HCT116 (cell line): Measurements from ENCODE around the gene WDR90. TPM values are rescaled to one million over a fixed set of nuclear protein-coding genes. Genes with fewer than 3 reads are reported as not detected.

ENCODE experiments used
- ATAC-seq: fragments of 200-7000 bp; cut with Tn5 transposase; 2 replicates; pipeline ENCODE4 v1.9.1; 2020; ENCODE audit warnings: mild to moderate bottlenecking, moderate library complexity
- BruUV-seq: library from RNA; stranded (reverse); fragments of 400-500 nt; replicated peaks from 2 replicates; lab custom pipeline; 2021; lab: Mats Ljungman, UMichigan
- CTCF ChIA-PET: fragments of 300-600 bp; sonication (Branson Sonifier 250); formaldehyde crosslinking; loops from one replicate; lab custom pipeline; 2021; ENCODE audit warnings: antibody characterized with exemption; lab: Charles Lee
- POLR2A ChIA-PET: fragments of 300-600, 350-600 bp; sonication (Branson Sonifier 250); formaldehyde crosslinking; loops from one replicate; lab custom pipeline; 2021; ENCODE audit warnings: antibody characterized with exemption; lab: Charles Lee
- RAD21 ChIA-PET, 2 experiments: fragments of 300-600 bp; sonication (Branson Sonifier 250); formaldehyde crosslinking; loops; one replicate each; lab custom pipeline; 2023; ENCODE audit warnings: low total read pairs in 2 of 2; ENCODE audit not compliant: uncharacterized antibody in 2 of 2, unreplicated experiment in 2 of 2, low non-redundant PET in 1 of 2; lab: Charles Lee
- DNase-seq: peaks from one replicate; pipeline ENCODE4 v3.0.0-alpha.2; 2010; ENCODE audit warnings: low read depth, low spot score
- H2AFZ ChIP-seq: fragments of 200-600 bp; shearing (Covaris generic), sonication (generic); 2 replicates; pipeline ENCODE4 v1.6.1; 2017; ENCODE audit warnings: low read depth, mixed run types, mixed read lengths, antibody characterized with exemption, low read length; ENCODE audit not compliant: poor library complexity, severe bottlenecking
- H3K27ac ChIP-seq: 2 replicates; pipeline ENCODE4 v1.5.1; 2012; ENCODE audit warnings: low read depth, low read length
- H3K27me3 ChIP-seq: fragments of 200-600 bp; sonication (generic); 2 replicates; pipeline ENCODE4 v1.6.1; 2016; ENCODE audit warnings: mixed run types, low read length, mixed read lengths; ENCODE audit not compliant: insufficient read depth
- H3K36me3 ChIP-seq, 2 experiments: fragments of 200-500 bp in 1 of 2; fragments of 200-600 bp in 1 of 2; sonication (Bioruptor generic) in 1 of 2; sonication (generic) in 1 of 2; 2 replicates each; pipeline versions ENCODE4 v1.5.1 to v1.6.1; 2014 to 2016; ENCODE audit warnings: low read length in 2 of 2, inconsistent platforms in 1 of 2, mixed read lengths in 1 of 2, mixed run types in 1 of 2; ENCODE audit not compliant: insufficient read depth in 2 of 2, control insufficient read depth in 1 of 2
- H3K4me1 ChIP-seq, 2 experiments: fragments of 200-600 bp in 1 of 2; sonication (generic) in 1 of 2; 2 replicates each; pipeline versions ENCODE4 v1.5.1 to v1.6.1; 2012 to 2017; ENCODE audit warnings: low read length in 2 of 2, inconsistent platforms in 1 of 2, mild to moderate bottlenecking in 1 of 2, mixed read lengths in 1 of 2, mixed run types in 1 of 2, moderate library complexity in 1 of 2; ENCODE audit not compliant: insufficient read depth in 2 of 2, control insufficient read depth in 1 of 2
- H3K4me2 ChIP-seq: fragments of 200-600 bp; sonication (generic); 2 replicates; pipeline ENCODE4 v1.6.1; 2017; ENCODE audit warnings: mixed run types, low read length, mixed read lengths
- H3K4me3 ChIP-seq, 2 experiments: fragments of 200-600 bp in 1 of 2; sonication (generic) in 1 of 2; replicated peaks in 1 of 2; 2 replicates each; pipeline ENCODE4 v1.5.1; 2011 to 2016; ENCODE audit warnings: low read length in 2 of 2, control low read depth in 1 of 2, low read depth in 1 of 2, mild to moderate bottlenecking in 1 of 2, mixed read lengths in 1 of 2, mixed run types in 1 of 2
- H3K79me2 ChIP-seq: fragments of 200-600 bp; sonication (generic); 2 replicates; pipeline ENCODE4 v1.6.1; 2017; ENCODE audit warnings: mild to moderate bottlenecking, mixed run types, low read length, moderate library complexity, mixed read lengths; ENCODE audit not compliant: insufficient read depth
- H3K9ac ChIP-seq: fragments of 200-600 bp; sonication (generic); 2 replicates; pipeline ENCODE4 v1.6.1; 2016; ENCODE audit warnings: low read length, mixed read lengths
- H3K9me2 ChIP-seq: fragments of 200-600 bp; sonication (generic), shearing (Covaris generic); 2 replicates; pipeline ENCODE4 v1.6.1; 2017; ENCODE audit warnings: mixed run types, mild to moderate bottlenecking, moderate library complexity; ENCODE audit not compliant: insufficient read depth
- H3K9me3 ChIP-seq, 2 experiments: fragments of 200-500 bp in 1 of 2; fragments of 200-600 bp in 1 of 2; sonication (Bioruptor generic) in 1 of 2; sonication (generic) in 1 of 2; 2 replicates each; pipeline ENCODE4 v1.6.1; 2014 to 2017; ENCODE audit warnings: low read length in 2 of 2, mixed read lengths in 2 of 2, inconsistent platforms in 1 of 2, low read depth in 1 of 2, mild to moderate bottlenecking in 1 of 2, mixed run types in 1 of 2, moderate library complexity in 1 of 2; ENCODE audit not compliant: control insufficient read depth in 1 of 2, insufficient read depth in 1 of 2
- H4K20me1 ChIP-seq: fragments of 200-600 bp; sonication (generic), shearing (Covaris generic); 2 replicates; pipeline ENCODE4 v1.6.1; 2017; ENCODE audit warnings: mixed run types, mild to moderate bottlenecking, moderate library complexity; ENCODE audit not compliant: insufficient read depth
- CBX3 ChIP-seq: IDR thresholded peaks from 2 replicates; pipeline ENCODE4 v1.6.1; 2012; ENCODE audit warnings: low read depth
- EGR1 ChIP-seq: IDR thresholded peaks from 2 replicates; pipeline ENCODE4 v1.6.1; 2012; ENCODE audit warnings: low read depth
- EZH2phosphoT487 ChIP-seq: fragments of 200-600 bp; IDR thresholded peaks from 2 replicates; pipeline ENCODE4 v1.6.1; 2018; ENCODE audit warnings: antibody characterized with exemption, borderline replicate concordance
- FOSL1 ChIP-seq: IDR thresholded peaks from 2 replicates; pipeline ENCODE4 v1.6.1; 2012; ENCODE audit warnings: low read depth
- POLR2A ChIP-seq: IDR thresholded peaks from 2 replicates; pipeline ENCODE4 v1.7.0; 2011; ENCODE audit warnings: borderline replicate concordance; ENCODE audit not compliant: insufficient read depth, insufficient read length; ENCODE audit errors: extremely low read depth
- POLR2AphosphoS5 ChIP-seq: IDR thresholded peaks from 2 replicates; pipeline ENCODE4 v1.6.1; 2011; ENCODE audit warnings: mild to moderate bottlenecking, low read depth, low read length, moderate library complexity
- RAD21 ChIP-seq: IDR thresholded peaks from 2 replicates; pipeline ENCODE4 v1.6.1; 2012; ENCODE audit warnings: low read depth, mild to moderate bottlenecking
- SRF ChIP-seq: IDR thresholded peaks from 2 replicates; pipeline ENCODE4 v1.6.1; 2012; ENCODE audit warnings: low read depth
- TCF7L2 ChIP-seq: IDR thresholded peaks from 2 replicates; pipeline ENCODE4 v1.7.0; 2011; ENCODE audit warnings: borderline replicate concordance, inconsistent platforms; ENCODE audit not compliant: insufficient read depth, insufficient read length; ENCODE audit errors: extremely low read depth
- ZNF274 ChIP-seq: fragments of 200-500 bp; sonication (Bioruptor generic); IDR thresholded peaks from 2 replicates; pipeline ENCODE4 v1.6.1; 2014; ENCODE audit warnings: mild to moderate bottlenecking, low read depth, low read length, inconsistent platforms
- intact Hi-C: fragments of 100-400 bp; cut with micrococcal nuclease; formaldehyde crosslinking; loops from 2 replicates; pipeline ENCODE4 v1.10.0; 2022
- total RNA-seq: library from RNA; stranded (reverse); gene quantifications from one replicate; pipeline ENCODE4 v1.2.1, GENCODE V29; 2021; ENCODE audit not compliant: unreplicated experiment
- TF ChIP-seq, protein P1 (sequence below): IDR thresholded peaks from 2 replicates; pipeline ENCODE4 v1.6.1; 2012

WDR90 gene
- total RNA-seq, 1 experiment from 2014 or later: 73.7 TPM

DNA sequence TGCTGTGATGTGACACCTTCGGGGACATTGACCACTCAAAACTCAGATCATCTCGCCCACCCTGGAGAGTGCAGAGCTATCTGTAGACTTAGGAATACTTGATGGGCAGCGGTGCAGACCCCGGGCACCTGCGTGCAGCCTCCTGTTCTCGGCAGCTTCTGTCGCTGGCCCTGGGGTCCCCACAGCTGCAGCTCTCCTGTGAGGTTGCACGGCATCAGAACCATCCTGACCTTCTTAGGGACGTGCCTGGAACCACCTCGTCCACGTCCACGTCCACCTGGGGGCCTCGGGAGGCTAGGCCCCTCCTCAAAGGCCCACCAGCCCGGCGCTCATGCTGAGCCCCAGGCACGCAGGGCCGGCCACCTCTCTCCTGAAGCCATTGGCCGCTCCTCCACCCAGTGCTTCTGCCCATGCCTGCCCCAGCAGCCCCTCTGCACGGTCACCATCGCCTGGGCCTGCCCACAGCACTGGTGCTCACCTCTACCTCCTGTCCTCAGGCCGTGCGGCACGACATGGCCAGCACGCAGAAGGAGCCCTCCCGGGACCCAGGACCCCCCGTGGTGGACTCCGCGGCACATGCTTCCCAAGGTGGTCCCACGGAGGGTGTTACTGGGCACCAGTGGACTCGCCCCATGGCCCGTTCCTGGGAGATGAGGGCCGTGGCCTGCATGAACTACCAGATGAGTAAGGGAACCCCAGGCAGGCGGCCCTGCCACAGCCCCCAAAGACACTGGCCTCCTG is 20.7 kb upstream of the WDR90 start:
- no peak overlapping the region for H3K4me2 ChIP-seq
- H3K27me3 ChIP-seq: no peaks in the 10 kb centered on the region
- ATAC-seq (no peak), DNase-seq (no peak)
- H2AFZ ChIP-seq: no peak overlapping the region
- no TSS peak for BruUV-seq
- POLR2A ChIA-PET: no interaction called here
- TF ChIP-seq CBX3 (no peak), POLR2AphosphoS5 (0 out of 2 replicates have a peak, but pooled peaks have one; percentile 11)
- H3K4me3 ChIP-seq: no peak overlapping the region
- RAD21 ChIA-PET: interaction anchor here in 1 of 2 experiments (0.9 kb wide), 1 partner anchor 40 kb away, joined by 3 read pairs; no protein-coding TSS in a partner anchor
- no peak overlapping the region for H3K9ac ChIP-seq
- H3K27ac ChIP-seq: peak overlapping the region; percentile 83; the same call in 1 of the 2 replicates
- H3K9me2 ChIP-seq: no peaks in the 10 kb centered on the region
- no peaks in the 10 kb centered on the region for H4K20me1 ChIP-seq
- H3K4me1 ChIP-seq: peaks cover 29 to 44% of the 10 kb centered on the region in 2 experiments
- CTCF ChIA-PET: no interaction called here
- no peaks in the 10 kb centered on the region for H3K9me3 ChIP-seq
- no peaks in the 10 kb centered on the region for H3K79me2 ChIP-seq
- intact Hi-C loops: loop anchor here (5.0 kb wide), 1 partner anchor 36 kb away; the partner anchor contains the start of gene RAB40C
- no peaks in the 10 kb centered on the region for H3K36me3 ChIP-seq

- H3K9ac ChIP-seq: no peak overlapping the region
- H3K36me3 ChIP-seq: no peaks in the 10 kb centered on the region
- no peak overlapping the region for H3K4me2 ChIP-seq
- ChIA-PET POLR2A (no interaction called here), RAD21 (no interaction called here), CTCF (no interaction called here)
- H3K4me3 ChIP-seq: no peak overlapping the region
- no TSS peak for BruUV-seq
- H2AFZ ChIP-seq: no peak overlapping the region
- peaks cover 29 to 44% of the 10 kb centered on the region in 2 experiments for H3K4me1 ChIP-seq
- no peaks in the 10 kb centered on the region for H4K20me1 ChIP-seq
- H3K9me2 ChIP-seq: no peaks in the 10 kb centered on the region
- H3K9me3 ChIP-seq: no peaks in the 10 kb centered on the region
- ATAC-seq (no peak), DNase-seq (no peak)
- intact Hi-C loops: loop anchor here (5.0 kb wide), 1 partner anchor 37 kb away; the partner anchor contains the start of gene RAB40C
- no peak overlapping the region for H3K27ac ChIP-seq
- TF ChIP-seq FOSL1 (no peak), POLR2A (no peak), EGR1 (no peak), EZH2phosphoT487 (no peak), ZNF274 (no peak), RAD21 (no peak), TCF7L2 (no peak), SRF (no peak), CBX3 (no peak)
- TF ChIP-seq, protein P1, sequence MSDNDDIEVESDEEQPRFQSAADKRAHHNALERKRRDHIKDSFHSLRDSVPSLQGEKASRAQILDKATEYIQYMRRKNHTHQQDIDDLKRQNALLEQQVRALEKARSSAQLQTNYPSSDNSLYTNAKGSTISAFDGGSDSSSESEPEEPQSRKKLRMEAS: no peak
- H3K27me3 ChIP-seq: no peaks in the 10 kb centered on the region
- no peaks in the 10 kb centered on the region for H3K79me2 ChIP-seq
Observed at GRCh38 chr16:629185-629832, 19.9 kb upstream of the WDR90 start.
